Stimulated activated CD8-positive, alpha-beta memory T cell treated with anti-CD3 and anti-CD28 coated beads, Interleukin-15, amount 100 ng/mL, for 4 hours (primary cell): ENCODE data around the gene CD164.
"Not testable (repeated sequence)": the region's sequence is repeated elsewhere in the genome, so short reads cannot be mapped to it uniquely, and the experiment has no call there.

ENCODE experiments used
- DNase-seq, 2 donors: peaks; one replicate each; pipeline ENCODE4 v3.0.0-alpha.2; 2020; ENCODE audit warnings: low read depth in 2 of 2

CD164 gene

GRCh38 chr6:109374326-109374892 is 7.9 kb downstream of the CD164 start:
- no peak for DNase-seq

- no peak for DNase-seq
Observed at GRCh38 chr6:109373762-109374161, 8.5 kb downstream of the CD164 start.

GRCh38 chr6:109373331-109373730 is 8.9 kb downstream of the CD164 start:
- DNase-seq = no peak

- no peak for DNase-seq
Observed at GRCh38 chr6:109372130-109372529, 10.1 kb downstream of the CD164 start.

- DNase-seq = no peak
Observed at GRCh38 chr6:109370792-109371191, 11.5 kb downstream of the CD164 start.

- no peak for DNase-seq
Observed at GRCh38 chr6:109370336-109370735, 11.9 kb downstream of the CD164 start.

GRCh38 chr6:109369728-109370127 is 12.5 kb downstream of the CD164 start:
- DNase-seq = no peak

- not testable (repeated sequence) for DNase-seq
Observed at GRCh38 chr6:109364382-109365078, 17.7 kb downstream of the CD164 start.

GRCh38 chr6:109363753-109364152 is 18.5 kb downstream of the CD164 start:
- DNase-seq = no peak

- no peak for DNase-seq
Observed at GRCh38 chr6:109362102-109362884, 20.0 kb downstream of the CD164 start.

GRCh38 chr6:109360791-109361190 is 21.5 kb downstream of the CD164 start:
- no peak for DNase-seq

- DNase-seq = no peak
Observed at GRCh38 chr6:109360281-109360680, 22.0 kb downstream of the CD164 start.

GRCh38 chr6:109359248-109359647 is 23.0 kb downstream of the CD164 start:
- no peak for DNase-seq

- no peak for DNase-seq
Observed at GRCh38 chr6:109358204-109358603, 24.1 kb downstream of the CD164 start.

GRCh38 chr6:109356237-109356636 is 26.0 kb downstream of the CD164 start:
- DNase-seq = no peak

GRCh38 chr6:109351231-109352130 is 30.8 kb downstream of the CD164 start:
- DNase-seq = no peak

- DNase-seq = no peak
Observed at GRCh38 chr6:109349419-109349987, 32.8 kb downstream of the CD164 start.

GRCh38 chr6:109348226-109348625 is 34.0 kb downstream of the CD164 start:
- DNase-seq = no peak

GRCh38 chr6:109347779-109348178 is 34.5 kb downstream of the CD164 start:
- no peak for DNase-seq

GRCh38 chr6:109345986-109346385 is 36.3 kb downstream of the CD164 start:
- no peak for DNase-seq

- DNase-seq = no peak
Observed at GRCh38 chr6:109344226-109344625, 38.0 kb downstream of the CD164 start.

- no peak for DNase-seq
Observed at GRCh38 chr6:109343518-109343917, 38.7 kb downstream of the CD164 start.
